Epithelial cell of esophagus (primary cell): ENCODE measurements around the gene CNST.
"Not testable (repeated sequence)": the region's sequence is repeated elsewhere in the genome, so short reads cannot be mapped to it uniquely, and the experiment has no call there.

Source experiments
- DNase-seq: peaks from one replicate; pipeline ENCODE4 v3.0.0; 2010; ENCODE audit warnings: low read depth
- H3K4me3 ChIP-seq: 2 replicates; pipeline ENCODE4 v1.5.1; 2011; ENCODE audit warnings: mild to moderate bottlenecking, low read length, control low read depth
- TF ChIP-seq, protein P1 (sequence below): IDR thresholded peaks from 2 replicates; pipeline ENCODE4 v1.5.1; 2011; ENCODE audit warnings: low read depth, mild to moderate bottlenecking, low read length, control low read depth, inconsistent platforms; ENCODE audit not compliant: insufficient read depth; ENCODE audit errors: missing control alignments

Gene CNST

GRCh38 chr1:246554201-246554600 is 12.1 kb upstream of the CNST start:
- TF ChIP-seq, protein P1, sequence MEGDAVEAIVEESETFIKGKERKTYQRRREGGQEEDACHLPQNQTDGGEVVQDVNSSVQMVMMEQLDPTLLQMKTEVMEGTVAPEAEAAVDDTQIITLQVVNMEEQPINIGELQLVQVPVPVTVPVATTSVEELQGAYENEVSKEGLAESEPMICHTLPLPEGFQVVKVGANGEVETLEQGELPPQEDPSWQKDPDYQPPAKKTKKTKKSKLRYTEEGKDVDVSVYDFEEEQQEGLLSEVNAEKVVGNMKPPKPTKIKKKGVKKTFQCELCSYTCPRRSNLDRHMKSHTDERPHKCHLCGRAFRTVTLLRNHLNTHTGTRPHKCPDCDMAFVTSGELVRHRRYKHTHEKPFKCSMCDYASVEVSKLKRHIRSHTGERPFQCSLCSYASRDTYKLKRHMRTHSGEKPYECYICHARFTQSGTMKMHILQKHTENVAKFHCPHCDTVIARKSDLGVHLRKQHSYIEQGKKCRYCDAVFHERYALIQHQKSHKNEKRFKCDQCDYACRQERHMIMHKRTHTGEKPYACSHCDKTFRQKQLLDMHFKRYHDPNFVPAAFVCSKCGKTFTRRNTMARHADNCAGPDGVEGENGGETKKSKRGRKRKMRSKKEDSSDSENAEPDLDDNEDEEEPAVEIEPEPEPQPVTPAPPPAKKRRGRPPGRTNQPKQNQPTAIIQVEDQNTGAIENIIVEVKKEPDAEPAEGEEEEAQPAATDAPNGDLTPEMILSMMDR, result no peak
- no peak for DNase-seq
- no peak overlapping the region for H3K4me3 ChIP-seq

- TF ChIP-seq, protein P1, result no peak
- DNase-seq, result no peak
- H3K4me3 ChIP-seq, result no peak overlapping the region
Observed at GRCh38 chr1:246558041-246558440, 8.2 kb upstream of the CNST start.

GRCh38 chr1:246559310-246559709 is 6.9 kb upstream of the CNST start:
- TF ChIP-seq, protein P1, result no peak
- no peak overlapping the region for H3K4me3 ChIP-seq
- DNase-seq, result no peak

GRCh38 chr1:246560833-246561232 is 5.4 kb upstream of the CNST start:
- H3K4me3 ChIP-seq, DNase-seq: not testable (repeated sequence)

DNA sequence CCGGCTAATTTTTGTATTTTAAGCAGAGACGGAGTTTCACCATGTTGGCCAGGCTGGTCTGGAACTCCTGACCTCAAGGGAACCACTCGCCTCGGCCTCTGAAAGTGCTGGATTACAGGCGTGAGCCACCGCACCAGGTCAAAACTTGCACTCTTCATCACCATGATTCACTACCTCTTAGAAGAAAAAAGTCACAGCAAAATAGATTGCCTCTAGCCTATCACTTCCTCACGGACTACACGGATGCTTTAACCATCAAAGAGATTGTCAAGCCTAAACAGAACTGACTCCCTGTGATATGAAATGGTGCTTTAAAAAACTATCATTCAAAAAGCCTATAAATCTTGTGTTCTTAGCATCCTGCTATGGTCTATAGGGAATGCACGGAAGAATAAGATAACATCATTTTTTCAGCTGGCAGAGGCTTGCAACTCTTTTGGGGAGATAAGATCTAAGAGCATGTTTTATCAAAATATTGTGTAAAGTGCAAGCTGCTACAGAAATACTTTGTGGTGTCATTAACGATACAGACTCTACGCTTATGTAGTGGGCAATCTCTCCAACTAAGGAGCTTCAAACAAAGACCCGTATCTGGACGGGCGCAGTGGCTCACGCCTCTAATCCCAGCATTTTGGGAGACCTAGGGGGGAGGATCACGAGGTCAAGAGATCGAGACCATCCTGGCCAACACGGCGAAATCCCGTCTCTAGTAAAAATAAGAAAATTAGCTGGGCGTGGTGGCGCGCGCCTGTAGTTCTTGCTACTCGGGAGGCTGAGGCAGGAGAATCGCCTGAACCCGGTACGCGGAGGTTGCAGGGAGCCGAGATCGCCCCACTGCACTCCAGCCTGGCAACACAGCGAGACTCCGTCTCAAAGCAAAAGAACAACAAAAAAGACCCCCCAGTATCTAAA is 1.2 kb upstream of the CNST start:
- H3K4me3 ChIP-seq, result peak overlapping the region; percentile 99
- peak; percentile 23 for DNase-seq
- TF ChIP-seq, protein P1, result no peak

GRCh38 chr1:246565751-246566127 is 517 bp upstream of the CNST start:
- peak overlapping the region; percentile 99 for H3K4me3 ChIP-seq
- TF ChIP-seq, protein P1, result no peak
- peak; percentile 61 for DNase-seq

DNA sequence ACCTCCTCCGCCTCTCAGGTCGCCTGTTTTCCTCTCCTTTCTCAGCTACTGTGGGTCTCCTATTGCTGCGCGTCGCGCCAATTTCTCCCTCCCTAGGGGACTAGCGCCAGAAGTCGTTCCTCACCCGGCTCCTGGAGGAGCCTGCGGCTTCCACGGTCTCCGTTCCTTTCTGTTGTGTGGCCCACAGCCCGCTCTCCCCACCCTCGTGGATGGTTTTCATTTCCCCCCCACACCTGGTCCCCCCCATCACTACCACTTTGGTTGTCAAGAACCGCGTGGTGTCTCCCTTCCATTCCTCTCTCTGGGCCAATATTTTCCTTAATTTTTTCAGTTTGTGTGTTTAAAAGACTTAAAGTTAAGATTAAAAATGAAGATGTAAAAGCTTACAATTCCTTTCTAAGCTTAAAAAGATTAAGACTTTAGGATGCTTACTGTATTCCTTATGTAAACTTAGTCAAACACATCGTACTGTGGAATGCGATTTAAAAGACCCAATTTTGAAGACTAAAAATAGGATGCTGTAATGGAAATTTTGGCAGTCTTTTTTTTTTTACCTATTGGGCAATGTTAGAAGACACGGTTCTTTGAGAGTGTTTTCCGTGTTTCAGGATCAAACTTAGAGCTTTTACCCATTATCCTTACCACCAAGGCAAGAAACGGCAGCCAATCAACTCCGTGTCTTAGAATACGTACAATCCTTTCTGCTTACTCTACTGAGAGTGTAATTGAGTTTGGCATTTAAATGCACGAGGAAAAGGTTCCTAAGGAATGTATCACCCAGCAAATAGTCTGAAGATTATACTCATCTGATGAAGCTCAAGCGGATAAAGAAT is 773 bp downstream of the CNST start:
- TF ChIP-seq, protein P1, result no peak
- DNase-seq, result peak; percentile 73
- peak overlapping the region; percentile 99 for H3K4me3 ChIP-seq
